ENCODE measurements around the gene TMEM87B.
A peak's percentile ranks its signal among the peaks of the same experiment; 100 is the strongest.

TMEM87B gene

GRCh38 chr2:112162956-112163355, 107.9 kb downstream of the TMEM87B start:
- no peak overlapping the region for H3K4me3 ChIP-seq (ENCODE audit: low read depth, low read length)
- TF ChIP-seq, protein P1, sequence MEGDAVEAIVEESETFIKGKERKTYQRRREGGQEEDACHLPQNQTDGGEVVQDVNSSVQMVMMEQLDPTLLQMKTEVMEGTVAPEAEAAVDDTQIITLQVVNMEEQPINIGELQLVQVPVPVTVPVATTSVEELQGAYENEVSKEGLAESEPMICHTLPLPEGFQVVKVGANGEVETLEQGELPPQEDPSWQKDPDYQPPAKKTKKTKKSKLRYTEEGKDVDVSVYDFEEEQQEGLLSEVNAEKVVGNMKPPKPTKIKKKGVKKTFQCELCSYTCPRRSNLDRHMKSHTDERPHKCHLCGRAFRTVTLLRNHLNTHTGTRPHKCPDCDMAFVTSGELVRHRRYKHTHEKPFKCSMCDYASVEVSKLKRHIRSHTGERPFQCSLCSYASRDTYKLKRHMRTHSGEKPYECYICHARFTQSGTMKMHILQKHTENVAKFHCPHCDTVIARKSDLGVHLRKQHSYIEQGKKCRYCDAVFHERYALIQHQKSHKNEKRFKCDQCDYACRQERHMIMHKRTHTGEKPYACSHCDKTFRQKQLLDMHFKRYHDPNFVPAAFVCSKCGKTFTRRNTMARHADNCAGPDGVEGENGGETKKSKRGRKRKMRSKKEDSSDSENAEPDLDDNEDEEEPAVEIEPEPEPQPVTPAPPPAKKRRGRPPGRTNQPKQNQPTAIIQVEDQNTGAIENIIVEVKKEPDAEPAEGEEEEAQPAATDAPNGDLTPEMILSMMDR (IDR thresholded peaks at IDR 0.05; ENCODE audit: low read depth, low read length) = no peak
- in situ Hi-C loops (cut with HindIII; ENCODE audit: low sequenced_read_pairs) = no loop called here
- DNase-seq (ENCODE audit: low read depth, low spot score) = no peak

GRCh38 chr2:112163541-112163981, 108.5 kb downstream of the TMEM87B start:
- DNase-seq (ENCODE audit: low read depth, low spot score) = no peak
- TF ChIP-seq, protein P1 (IDR thresholded peaks at IDR 0.05; ENCODE audit: low read depth, low read length) = no peak
- no peak overlapping the region for H3K4me3 ChIP-seq (ENCODE audit: low read depth, low read length)
- in situ Hi-C loops (cut with HindIII; ENCODE audit: low sequenced_read_pairs) = no loop called here

GRCh38 chr2:112164876-112165275, 109.8 kb downstream of the TMEM87B start:
- H3K4me3 ChIP-seq (ENCODE audit: low read depth, low read length) = no peak overlapping the region
- TF ChIP-seq, protein P1 (IDR thresholded peaks at IDR 0.05; ENCODE audit: low read depth, low read length) = no peak
- no peak for DNase-seq (ENCODE audit: low read depth, low spot score)
- in situ Hi-C loops (cut with HindIII; ENCODE audit: low sequenced_read_pairs) = no loop called here

DNA sequence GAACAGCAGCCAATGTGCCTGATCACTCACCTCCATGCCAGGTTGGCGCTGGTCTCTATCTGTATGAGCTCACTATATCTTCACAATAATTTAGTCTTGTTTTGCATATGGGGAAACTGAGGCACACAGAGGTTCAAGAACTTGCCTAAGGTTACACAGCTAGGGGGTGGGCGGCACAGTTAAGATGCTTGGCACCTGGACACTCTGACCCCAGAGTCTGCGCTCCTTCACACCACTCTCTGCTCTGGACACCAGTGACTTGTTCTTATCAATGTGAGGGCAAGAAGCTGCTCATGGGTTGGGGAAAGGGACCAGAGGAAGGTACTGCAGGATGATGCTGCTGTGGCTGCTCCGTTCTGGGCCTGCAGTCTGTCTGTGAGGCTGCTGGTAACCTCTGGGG, 110.2 kb downstream of the TMEM87B start:
- in situ Hi-C loops (cut with HindIII; ENCODE audit: low sequenced_read_pairs) = no loop called here
- TF ChIP-seq, protein P1 (IDR thresholded peaks at IDR 0.05; ENCODE audit: low read depth, low read length) = no peak
- H3K4me3 ChIP-seq (ENCODE audit: low read depth, low read length) = no peak overlapping the region
- no peak for DNase-seq (ENCODE audit: low read depth, low spot score)

- no peak overlapping the region for H3K4me3 ChIP-seq (ENCODE audit: low read depth, low read length)
- in situ Hi-C loops (cut with HindIII; ENCODE audit: low sequenced_read_pairs) = no loop called here
- DNase-seq (ENCODE audit: low read depth, low spot score) = no peak
- TF ChIP-seq, protein P1 (IDR thresholded peaks at IDR 0.05; ENCODE audit: low read depth, low read length) = no peak
Observed at GRCh38 chr2:112166806-112167499, 111.9 kb downstream of the TMEM87B start.

DNA sequence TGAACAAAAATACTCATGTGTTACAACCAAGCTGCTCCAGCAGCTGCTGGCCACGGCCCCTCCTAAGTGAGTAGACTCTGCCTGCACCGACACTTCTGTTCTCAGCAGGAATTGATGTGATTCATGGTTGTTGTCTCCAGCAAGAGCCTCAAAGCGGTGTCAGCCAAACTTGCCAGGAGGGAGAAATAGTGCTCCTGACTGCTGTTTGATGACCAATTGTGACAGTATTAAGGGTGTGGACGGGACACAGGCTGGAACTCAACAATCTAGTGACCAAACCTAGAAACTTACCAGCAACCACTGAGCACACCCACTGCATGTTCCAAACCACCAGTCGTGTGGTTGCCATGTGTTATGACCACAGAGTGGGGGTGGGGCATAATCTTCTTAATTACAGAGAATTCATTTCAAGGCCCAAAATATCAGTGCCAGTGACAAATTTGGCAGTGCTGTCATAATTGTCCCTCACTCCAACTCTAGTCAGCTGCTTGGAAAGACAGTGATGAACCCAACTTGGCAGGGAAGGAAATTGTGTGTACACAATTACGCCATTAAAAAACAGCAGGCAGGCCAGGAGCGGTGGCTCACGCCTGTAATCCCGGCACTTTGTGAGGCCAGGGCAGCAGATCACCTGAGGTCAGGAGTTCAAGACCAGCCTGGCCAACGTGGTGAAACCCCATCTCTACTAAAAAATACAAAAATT, 113.5 kb downstream of the TMEM87B start:
- DNase-seq (ENCODE audit: low read depth, low spot score) = peak; percentile 33
- in situ Hi-C loops (cut with HindIII; ENCODE audit: low sequenced_read_pairs) = no loop called here

More for the DNA sequence above, 113.5 kb downstream of the TMEM87B start:
- H3K4me3 ChIP-seq (ENCODE audit: low read depth, low read length) = no peak overlapping the region
- TF ChIP-seq, protein P1 (IDR thresholded peaks at IDR 0.05; ENCODE audit: low read depth, low read length) = no peak
